A549 (cell line): Measurements from ENCODE around the gene LIMCH1. TPM values are rescaled to one million over a fixed set of nuclear protein-coding genes. Genes with fewer than 3 reads are reported as not detected.

Experiments
- ATAC-seq, 2 experiments: fragments of 200-7000 bp in 1 of 2; fragments of >200 bp in 1 of 2; cut with Nextera tagmentation in 1 of 2; cut with Tn5 transposase in 1 of 2; 3 replicates each; pipeline versions ENCODE4 v1.8.0 to v1.9.1; 2018 to 2020; ENCODE audit warnings: mild to moderate bottlenecking in 1 of 2, moderate library complexity in 1 of 2
- CTCF ChIA-PET: fragments of 300-600 bp; sonication (Branson Sonifier 250); formaldehyde crosslinking; extraction: SDS; loops from one replicate; lab custom pipeline; 2021; ENCODE audit warnings: antibody characterized with exemption, inconsistent platforms; lab: Yijun Ruan, JAX
- POLR2A ChIA-PET: fragments of 350-600 bp; formaldehyde crosslinking; extraction: SDS; loops from one replicate; lab custom pipeline; 2021; ENCODE audit warnings: antibody characterized with exemption, inconsistent platforms; lab: Yijun Ruan, JAX
- DNase-seq, 2 experiments: peaks; one replicate each; pipeline versions ENCODE4 v3.0.0 to v3.0.0-alpha.2; 2011 to 2016; ENCODE audit warnings: low read depth in 1 of 2, low spot score in 1 of 2
- FAIRE-seq: peaks from 2 replicates; lab custom pipeline; 2011; peaks lifted over from hg19 to GRCh38; lab: Jason Lieb, UNC
- H3K27ac ChIP-seq, 2 experiments: fragments of >200 bp; sonication (Bioruptor Twin); formaldehyde crosslinking; 3 replicates each; pipeline ENCODE4 v1.5.1; 2016 to 2017
- H3K4me1 ChIP-seq: fragments of >200 bp; sonication (Bioruptor Twin); formaldehyde crosslinking; 3 replicates; pipeline ENCODE4 v1.6.1; 2016
- H3K4me2 ChIP-seq: fragments of >200 bp; sonication (Bioruptor Twin); formaldehyde crosslinking; 3 replicates; pipeline ENCODE4 v1.6.1; 2016
- H3K4me3 ChIP-seq: fragments of >200 bp; sonication (Bioruptor Twin); formaldehyde crosslinking; 3 replicates; pipeline ENCODE4 v1.5.1; 2016
- H3K9me3 ChIP-seq: fragments of >200 bp; sonication (Bioruptor Twin); formaldehyde crosslinking; 3 replicates; pipeline ENCODE4 v1.6.1; 2016
- EHF ChIP-seq: fragments of 250-450 bp; sonication (Bioruptor Pico); IDR thresholded peaks from 2 replicates; pipeline ENCODE4 v1.5.0; 2020; ENCODE audit warnings: mild to moderate bottlenecking
- ESRRA ChIP-seq: fragments of 150-350 bp; IDR thresholded peaks from 2 replicates; pipeline ENCODE4 v1.6.1; 2014; ENCODE audit warnings: mild to moderate bottlenecking, low read length, borderline replicate concordance
- HEYL ChIP-seq: fragments of 250-450 bp; sonication (Bioruptor Pico); IDR thresholded peaks from 2 replicates; pipeline ENCODE4 v1.8.0; 2021; ENCODE audit warnings: mild to moderate bottlenecking, moderate library complexity
- HOXA7 ChIP-seq: fragments of 250-450 bp; sonication (Bioruptor Pico); IDR thresholded peaks from 2 replicates; pipeline ENCODE4 v1.5.0; 2020; ENCODE audit warnings: mild to moderate bottlenecking, moderate library complexity
- KDM5A ChIP-seq: fragments of 200-600 bp; sonication (generic); IDR thresholded peaks from 2 replicates; pipeline ENCODE4 v1.6.1; 2016; ENCODE audit warnings: antibody characterized with exemption, mild to moderate bottlenecking
- MAFK ChIP-seq: fragments of 450-650 bp; IDR thresholded peaks from 2 replicates; pipeline ENCODE4 v1.6.1; 2014; ENCODE audit not compliant: partially characterized antibody
- NPAS2 ChIP-seq: fragments of 250-450 bp; sonication (Bioruptor Pico); IDR thresholded peaks from 2 replicates; pipeline ENCODE4 v1.8.0; 2022; ENCODE audit warnings: mild to moderate bottlenecking, moderate library complexity, borderline replicate concordance
- POLR2A ChIP-seq: IDR thresholded peaks from 2 replicates; pipeline ENCODE4 v1.6.1; 2012; ENCODE audit warnings: mild to moderate bottlenecking, low read length
- RAD21 ChIP-seq, 2 experiments: fragments of >200 bp in 1 of 2; sonication (Bioruptor Twin) in 1 of 2; formaldehyde crosslinking in 1 of 2; IDR thresholded peaks in 1 of 2; conservative IDR thresholded peaks in 1 of 2; 2 replicates in 1 of 2; 3 replicates in 1 of 2; pipeline ENCODE4 v1.6.1; 2012 to 2018; ENCODE audit warnings: inconsistent platforms in 1 of 2
- RARB ChIP-seq: fragments of 250-450 bp; sonication (Bioruptor Pico); IDR thresholded peaks from 2 replicates; pipeline ENCODE4 v1.8.0; 2021; ENCODE audit warnings: mild to moderate bottlenecking, moderate library complexity
- RFX5 ChIP-seq: fragments of 450-650 bp; IDR thresholded peaks from 2 replicates; pipeline ENCODE4 v1.7.1; 2014; ENCODE audit warnings: antibody characterized with exemption, mild to moderate bottlenecking, moderate library complexity
- SMC3 ChIP-seq: fragments of >200 bp; sonication (Bioruptor Twin); formaldehyde crosslinking; IDR thresholded peaks from 3 replicates; pipeline ENCODE4 v1.6.1; 2018; ENCODE audit warnings: inconsistent platforms
- SREBF2 ChIP-seq: fragments of 450-650 bp; IDR thresholded peaks from 2 replicates; pipeline ENCODE4 v1.6.1; 2014; ENCODE audit warnings: mild to moderate bottlenecking, moderate library complexity
- TFCP2L1 ChIP-seq: fragments of 250-450 bp; sonication (Bioruptor Pico); IDR thresholded peaks from 2 replicates; pipeline ENCODE4 v1.5.0; 2021; ENCODE audit warnings: mild to moderate bottlenecking
- TP53 ChIP-seq: fragments of 250-450 bp; sonication (Bioruptor Pico); IDR thresholded peaks from 2 replicates; pipeline ENCODE4 v1.5.0; 2021; ENCODE audit warnings: mild to moderate bottlenecking, moderate library complexity
- ZC3H11A ChIP-seq: fragments of 450-650 bp; IDR thresholded peaks from 2 replicates; pipeline ENCODE4 v1.6.1; 2014; ENCODE audit warnings: antibody characterized with exemption, mild to moderate bottlenecking
- ZFP36 ChIP-seq: fragments of 450-650 bp; IDR thresholded peaks from 2 replicates; pipeline ENCODE4 v1.6.1; 2014; ENCODE audit warnings: borderline replicate concordance; ENCODE audit not compliant: partially characterized antibody
- ZNF302 ChIP-seq: fragments of 250-450 bp; sonication (Bioruptor Pico); IDR thresholded peaks from 2 replicates; pipeline ENCODE4 v1.9.0; 2021; ENCODE audit warnings: inconsistent platforms, mild to moderate bottlenecking, moderate library complexity
- ZSCAN20 ChIP-seq: fragments of 250-450 bp; sonication (Bioruptor Pico); IDR thresholded peaks from 2 replicates; pipeline ENCODE4 v1.8.0; 2022; ENCODE audit warnings: mild to moderate bottlenecking, moderate library complexity
- WGBS: methylation state at CpG from one replicate; pipeline ENCODE4 v1.1.6; 2017; ENCODE audit errors: missing lambda C conversion rate; 5-methylcytosine and 5-hydroxymethylcytosine counted together
- polyA plus RNA-seq, 4 experiments: library from polyadenylated mRNA; depleted of rRNA in 3 of 4; stranded (reverse); fragments of >200 nt; fragmentation: RNase III in 1 of 4; extraction: RNeasy Plus Mini Kit Qiagen cat#74134 plus additional on column Dnase treatment in 1 of 4; gene quantifications; 2 replicates in 3 of 4; 3 replicates in 1 of 4; pipeline ENCODE4 v1.2.3, GENCODE V29; 2011 to 2017
- TF ChIP-seq, protein P1 (sequence below): fragments of >200 bp; sonication (Bioruptor Twin); formaldehyde crosslinking; IDR thresholded peaks from 2 replicates; pipeline ENCODE4 v1.6.1; 2016

Gene LIMCH1
- polyA plus RNA-seq, 2 of the 4 experiments (the other 2 are of a cell fraction) = 52.9 to 88.9 TPM

- TF ChIP-seq MAFK = no peak
- TF ChIP-seq ZSCAN20 (CRISPR knock-in tag) = no peak
- TF ChIP-seq EHF (CRISPR knock-in tag) = no peak
- TF ChIP-seq HOXA7 (CRISPR knock-in tag) = no peak
- TF ChIP-seq ZNF302 (CRISPR knock-in tag) = no peak
- no peak for TF ChIP-seq ESRRA
- TF ChIP-seq, protein P1, sequence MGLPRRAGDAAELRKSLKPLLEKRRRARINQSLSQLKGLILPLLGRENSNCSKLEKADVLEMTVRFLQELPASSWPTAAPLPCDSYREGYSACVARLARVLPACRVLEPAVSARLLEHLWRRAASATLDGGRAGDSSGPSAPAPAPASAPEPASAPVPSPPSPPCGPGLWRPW = no peak
- TF ChIP-seq SMC3 = no peak
- POLR2A ChIA-PET = no interaction called here
- CTCF ChIA-PET = interaction anchor here (1.0 kb wide), 1 partner anchor 12 kb away, joined by 6 read pairs; no protein-coding TSS in a partner anchor
- Histone ChIP-seq H3K27ac (peak overlapping the region in 1 of 2 experiments; percentile 57; a peak in 1 of 6 replicates), H3K4me1 (peaks cover 40% of the 10 kb centered on the region), H3K9me3 (no peaks in the 10 kb centered on the region), H3K4me2 (peak overlapping the region; percentile 47; the same call in 1 of the 3 replicates), H3K4me3 (no peak overlapping the region)
- FAIRE-seq (no peak), ATAC-seq (no peak), DNase-seq (no peak)
- 78% methylated on average over 3 of the region's 3 CpGs for WGBS
These were observed 72.5 kb downstream of the LIMCH1 start for GRCh38 chr4:41610474-41610873.

DNA sequence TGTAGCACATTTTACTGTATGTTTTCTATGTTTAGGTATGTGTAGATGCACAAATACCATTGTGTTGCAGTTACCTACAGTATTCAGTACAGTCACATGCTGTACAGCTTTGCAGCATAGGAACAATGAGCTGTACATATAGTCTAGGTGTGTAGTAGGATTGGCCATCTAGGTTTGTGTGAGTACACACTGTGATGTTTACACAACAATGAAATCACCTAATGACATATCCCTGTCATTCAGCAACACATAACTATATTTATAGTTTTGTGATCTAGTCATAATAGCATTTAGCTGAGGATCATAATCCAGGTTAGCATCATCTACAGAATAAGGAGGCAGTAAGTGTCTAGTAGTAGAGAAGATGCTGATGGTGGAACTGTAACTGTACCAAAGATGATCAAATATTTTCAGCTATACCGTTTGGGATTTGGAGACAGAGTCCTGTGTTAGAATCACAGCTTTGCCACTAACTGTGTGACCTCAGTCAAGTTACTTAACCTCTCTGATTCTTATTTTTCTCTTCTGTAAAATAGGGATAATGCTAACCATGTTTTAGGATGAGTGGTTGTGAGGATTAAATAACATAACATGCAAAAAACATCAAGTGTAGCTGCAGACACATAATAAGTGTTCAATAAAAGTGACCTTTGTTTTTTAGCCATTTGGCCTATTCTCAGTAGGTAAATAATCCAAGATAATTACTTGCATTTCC lies 73.3 kb downstream of the LIMCH1 start:
- Histone ChIP-seq H3K4me3 (no peak overlapping the region), H3K4me2 (peak overlapping the region; percentile 47), H3K27ac (peak overlapping the region; percentile 64 to 70; a peak in 4 of 6 replicates), H3K4me1 (peaks cover 40% of the 10 kb centered on the region), H3K9me3 (no peaks in the 10 kb centered on the region)
- TF ChIP-seq HEYL (CRISPR knock-in tag) (no peak), ZFP36 (peak; percentile 10), ZC3H11A (no peak)
- ChIA-PET POLR2A (interaction anchor here (0.6 kb wide), 1 partner anchor 167 kb away, joined by 4 read pairs; no protein-coding TSS in a partner anchor), CTCF (no interaction called here)
- WGBS = 39% methylated on average over 1 of the region's 1 CpG
- DNase-seq (no peak), ATAC-seq (peak; percentile 34 to 57; a peak in 4 of 6 replicates), FAIRE-seq (no peak)

- Histone ChIP-seq H3K4me3 (no peak overlapping the region), H3K4me2 (peak overlapping the region; percentile 47), H3K27ac (peak overlapping the region; percentile 64 to 70; a peak in 5 of 6 replicates), H3K4me1 (peaks cover 40% of the 10 kb centered on the region), H3K9me3 (no peaks in the 10 kb centered on the region)
- FAIRE-seq (no peak), ATAC-seq (peak; percentile 30 to 69; a peak in 3 of 6 replicates), DNase-seq (peak in 1 of 2 experiments; percentile 17)
- TF ChIP-seq RFX5 (no peak), SREBF2 (no peak), RAD21 (conservative IDR thresholded peaks at IDR 0.05 in 1 of 2, IDR thresholded peaks at IDR 0.05 in 1 of 2) (no peak), ESRRA (no peak), RARB (no peak), KDM5A (no peak), TP53 (no peak), TFCP2L1 (no peak), POLR2A (no peak), NPAS2 (CRISPR knock-in tag) (no peak), HEYL (CRISPR knock-in tag) (no peak)
- ChIA-PET CTCF (interaction anchor here (0.7 kb wide), 1 partner anchor 237 kb away, joined by 4 read pairs; no protein-coding TSS in a partner anchor), POLR2A (interaction anchor here (0.6 to 0.7 kb wide), 2 partner anchors 24 to 168 kb away, joined by 4 to 5 read pairs; no protein-coding TSS in a partner anchor)
- 51% methylated on average over 14 of the region's 14 CpGs for WGBS
These were observed 74.2 kb downstream of the LIMCH1 start for GRCh38 chr4:41611881-41612871.
